Muscle layer of colon (tissue), 2 donors: ENCODE data around the gene TLE6.
"Not testable (repeated sequence)": the region's sequence is repeated elsewhere in the genome, so short reads cannot be mapped to it uniquely, and the experiment has no call there.

Source experiments
- H3K27ac ChIP-seq: one replicate; pipeline ENCODE4 v1.7.0; 2013; ENCODE audit warnings: low read depth, mild to moderate bottlenecking, low read length, moderate library complexity
- H3K27me3 ChIP-seq, 2 donors: one replicate each; pipeline ENCODE4 v1.7.0; 2013; ENCODE audit warnings: low read length in 2 of 2, mild to moderate bottlenecking in 2 of 2; ENCODE audit not compliant: insufficient read depth in 2 of 2, control insufficient read depth in 1 of 2
- H3K36me3 ChIP-seq: one replicate; pipeline ENCODE4 v1.7.0; 2013; ENCODE audit warnings: mild to moderate bottlenecking, low read length; ENCODE audit not compliant: insufficient read depth
- H3K4me1 ChIP-seq: one replicate; pipeline ENCODE4 v1.7.0; 2013; ENCODE audit warnings: mild to moderate bottlenecking, low read length; ENCODE audit not compliant: insufficient read depth
- H3K4me3 ChIP-seq, 2 donors: one replicate each; pipeline ENCODE4 v1.7.0; 2013; ENCODE audit warnings: low read length in 2 of 2, low read depth in 1 of 2, mild to moderate bottlenecking in 1 of 2, moderate library complexity in 1 of 2
- H3K9ac ChIP-seq: one replicate; pipeline ENCODE4 v1.7.0; 2013; ENCODE audit warnings: low read length
- H3K9me3 ChIP-seq: one replicate; pipeline ENCODE4 v1.7.0; 2013; ENCODE audit warnings: mild to moderate bottlenecking, low read length
- donor health status: abdominal sarcoma.
- donor health status: Adenocarcinoma of cecum.

Gene TLE6

DNA sequence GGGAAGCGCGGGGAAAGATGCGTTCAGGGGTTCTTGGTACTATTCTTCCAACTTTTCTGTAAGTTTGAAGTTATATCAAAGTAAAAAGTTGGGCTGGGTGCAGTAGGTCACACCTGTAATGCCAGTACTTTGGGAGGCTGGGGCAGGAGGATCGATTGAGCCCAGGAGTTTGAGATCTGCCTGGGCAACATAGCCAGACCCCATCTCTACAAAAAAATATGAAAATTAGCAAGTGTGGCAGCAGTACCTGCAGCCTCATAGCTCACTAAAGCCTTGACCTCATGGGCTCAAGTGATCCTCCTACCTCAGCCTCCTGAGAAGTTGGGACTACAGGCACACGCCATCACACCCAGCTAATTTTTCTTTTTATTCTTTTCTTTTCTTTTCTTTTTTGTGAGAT lies 20.2 kb upstream of the TLE6 start:
- Histone ChIP-seq H3K9me3 (no peaks in the 10 kb centered on the region), H3K27ac (no peak overlapping the region), H3K9ac (no peak overlapping the region), H3K4me1 (no peaks in the 10 kb centered on the region), H3K4me3 (no peak overlapping the region), H3K27me3 (no peaks in the 10 kb centered on the region), H3K36me3 (no peaks in the 10 kb centered on the region)

DNA sequence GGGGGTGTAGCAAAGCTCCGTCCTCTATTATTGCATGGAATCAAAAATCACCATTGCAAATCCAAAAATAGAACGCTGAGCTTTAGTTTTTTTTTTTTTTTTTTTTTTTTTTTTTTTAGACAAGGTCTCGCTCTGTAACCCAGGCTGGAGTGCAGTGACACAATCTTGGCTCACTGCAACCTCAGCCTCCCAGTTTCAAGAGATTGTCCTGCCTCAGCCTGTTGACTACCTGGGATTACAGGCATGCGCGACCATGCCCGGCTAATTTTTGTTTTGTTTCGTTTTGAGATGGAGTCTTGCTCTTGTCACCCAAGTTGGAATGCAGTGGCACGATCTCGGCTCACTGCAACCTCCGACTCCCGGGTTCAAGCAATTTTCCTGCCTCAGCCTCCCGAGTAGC lies 17.2 kb upstream of the TLE6 start:
- Histone ChIP-seq H3K9ac (no peak overlapping the region), H3K4me1 (no peaks in the 10 kb centered on the region), H3K36me3 (no peaks in the 10 kb centered on the region), H3K27me3 (no peaks in the 10 kb centered on the region), H3K4me3 (no peak overlapping the region), H3K27ac (no peak overlapping the region), H3K9me3 (no peaks in the 10 kb centered on the region)

DNA sequence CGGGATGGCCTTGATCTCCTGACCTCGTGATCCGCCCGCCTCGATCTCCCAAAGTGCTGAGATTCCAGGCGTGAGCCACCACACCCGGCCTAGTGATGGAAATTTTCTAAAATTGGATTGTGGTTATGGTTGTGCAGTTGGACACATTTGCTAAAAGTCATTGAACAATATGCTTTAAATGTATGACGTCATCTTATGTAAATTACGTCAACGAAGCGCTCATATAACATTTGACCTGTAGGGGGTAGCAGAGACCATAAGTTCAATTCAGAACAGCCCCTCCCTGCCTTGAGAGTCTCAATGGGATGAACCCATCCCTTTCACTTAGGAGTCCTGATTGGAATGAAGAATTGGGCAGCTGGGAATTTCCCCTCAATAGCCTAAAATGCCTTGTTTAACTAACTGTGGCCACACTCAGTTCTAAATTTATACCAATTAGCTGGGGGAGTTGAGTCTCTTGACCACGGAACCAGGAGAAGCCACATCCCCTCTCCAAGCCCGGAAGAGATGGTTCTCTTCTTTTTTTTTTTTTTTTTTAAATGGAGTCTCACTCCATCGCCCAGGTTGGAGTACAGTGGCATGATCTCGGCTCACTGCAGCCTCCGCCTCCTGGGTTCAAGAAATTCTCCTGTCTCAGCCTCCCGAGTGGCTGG lies 15.2 kb upstream of the TLE6 start:
- Histone ChIP-seq H3K27ac (no peak overlapping the region), H3K27me3 (no peaks in the 10 kb centered on the region), H3K36me3 (no peaks in the 10 kb centered on the region), H3K4me1 (no peaks in the 10 kb centered on the region), H3K9me3 (no peaks in the 10 kb centered on the region), H3K4me3 (no peak overlapping the region), H3K9ac (no peak overlapping the region)

DNA sequence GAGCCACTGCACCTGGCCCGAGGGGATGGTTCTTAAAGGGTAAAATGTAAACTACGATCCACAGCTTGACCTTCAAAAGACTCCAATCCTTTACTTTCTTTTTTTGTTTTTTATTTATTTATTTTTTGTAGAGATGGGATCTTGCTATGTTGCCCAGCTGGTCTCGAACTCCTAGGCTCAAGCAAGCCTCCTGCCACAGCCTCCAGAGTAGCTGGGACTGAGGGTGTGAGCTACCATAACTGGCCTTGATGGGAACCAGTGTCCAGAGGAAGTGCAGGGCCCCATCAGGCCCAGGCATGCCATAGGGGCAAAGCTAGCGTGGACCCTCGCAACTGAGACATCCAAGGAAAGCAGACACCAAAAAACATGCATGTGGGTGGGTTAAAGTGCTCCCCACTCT lies 14.2 kb upstream of the TLE6 start:
- no peak overlapping the region for H3K4me3 ChIP-seq
- H3K9me3 ChIP-seq: no peaks in the 10 kb centered on the region
- no peaks in the 10 kb centered on the region for H3K4me1 ChIP-seq
- no peak overlapping the region for H3K9ac ChIP-seq
- no peaks in the 10 kb centered on the region for H3K36me3 ChIP-seq
- H3K27me3 ChIP-seq: no peaks in the 10 kb centered on the region
- H3K27ac ChIP-seq: no peak overlapping the region

DNA sequence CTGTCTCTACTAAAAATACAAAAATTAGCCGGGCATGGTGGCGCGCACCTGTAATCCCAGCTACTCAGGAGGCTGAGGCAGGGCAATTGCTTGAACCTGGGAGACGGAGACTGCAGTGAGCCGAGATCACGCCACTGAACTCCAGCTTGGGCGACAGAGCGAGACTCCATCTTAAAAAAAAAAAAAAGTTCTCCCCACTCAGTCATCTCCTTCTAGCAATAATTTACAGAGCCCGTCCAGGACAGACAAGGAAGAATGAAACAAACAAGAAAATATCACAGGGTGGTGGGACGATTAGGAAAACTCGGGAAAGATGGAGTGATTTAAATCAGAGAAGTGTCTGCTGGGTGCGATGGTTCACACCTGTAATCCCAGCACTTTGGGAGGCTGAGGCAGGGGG lies 13.7 kb upstream of the TLE6 start:
- not testable (repeated sequence) for H3K36me3 ChIP-seq, H3K9me3 ChIP-seq, H3K4me1 ChIP-seq, H3K27ac ChIP-seq, H3K9ac ChIP-seq, H3K4me3 ChIP-seq, H3K27me3 ChIP-seq

DNA sequence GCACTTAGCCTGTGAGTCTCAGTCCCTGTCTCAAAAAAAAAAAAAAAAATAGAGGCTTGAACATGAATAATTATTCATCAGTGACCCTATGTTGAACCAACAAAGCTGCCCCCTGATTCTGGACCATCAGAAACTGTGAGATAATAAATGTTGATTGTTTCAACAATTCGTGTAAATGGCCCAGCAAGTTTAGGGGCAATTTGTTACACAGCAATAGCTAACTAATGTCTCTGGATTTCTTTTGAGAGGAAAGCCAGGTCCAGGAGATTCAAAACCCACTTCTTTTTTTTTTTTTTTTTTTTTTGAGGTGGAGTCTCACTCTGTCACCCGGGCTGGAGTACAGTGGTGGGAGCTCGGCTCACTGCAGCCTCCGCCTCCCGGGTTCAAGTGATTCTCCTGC lies 12.5 kb upstream of the TLE6 start:
- Histone ChIP-seq H3K4me3 (no peak overlapping the region), H3K9me3 (no peaks in the 10 kb centered on the region)

DNA sequence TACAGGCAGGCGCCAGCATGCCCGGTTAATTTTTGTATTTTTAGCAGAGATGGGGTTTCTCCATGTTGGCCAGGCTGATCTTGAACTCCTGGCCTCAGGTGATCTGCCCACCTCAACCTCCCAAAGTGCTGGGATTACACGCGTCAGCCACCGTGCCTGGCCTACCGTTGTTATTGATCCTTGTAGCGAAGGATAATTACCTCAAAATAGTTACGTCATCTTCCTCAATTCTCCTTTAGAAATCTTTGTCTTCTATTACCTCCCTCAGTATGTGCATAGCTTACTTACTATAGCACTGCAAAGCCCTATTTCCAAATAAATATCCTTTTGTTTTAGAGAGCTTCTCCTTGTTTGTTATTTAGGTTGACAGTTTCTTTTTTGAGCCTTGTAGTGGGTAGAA lies 9.4 kb upstream of the TLE6 start:
- Histone ChIP-seq H3K9me3 (no peaks in the 10 kb centered on the region), H3K36me3 (no peaks in the 10 kb centered on the region), H3K4me1 (no peaks in the 10 kb centered on the region), H3K9ac (no peak overlapping the region), H3K27ac (no peak overlapping the region), H3K27me3 (no peaks in the 10 kb centered on the region), H3K4me3 (no peak overlapping the region)

More for the DNA sequence above, 12.5 kb upstream of the TLE6 start:
- Histone ChIP-seq H3K27ac (no peak overlapping the region), H3K27me3 (no peaks in the 10 kb centered on the region), H3K4me1 (no peaks in the 10 kb centered on the region), H3K36me3 (no peaks in the 10 kb centered on the region), H3K9ac (no peak overlapping the region)

DNA sequence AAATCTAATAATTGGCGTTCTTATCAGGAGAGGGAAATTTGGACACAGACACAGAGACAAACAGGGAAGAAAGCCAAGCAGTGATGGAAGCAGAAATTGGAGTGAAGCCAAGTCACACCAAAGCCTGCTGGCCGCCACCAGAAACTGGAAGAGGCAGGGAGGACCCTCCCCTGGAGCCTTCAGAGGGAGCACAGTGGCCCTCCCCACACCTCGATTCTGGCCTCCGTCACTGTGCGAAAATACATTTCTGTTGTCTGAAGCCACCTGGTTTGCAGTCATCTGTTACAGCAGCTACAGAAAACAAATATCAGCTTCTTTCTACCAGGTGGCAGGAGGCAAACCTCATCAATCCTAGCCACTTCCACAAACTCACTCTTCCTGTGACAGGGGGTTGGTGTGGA lies 8.3 kb upstream of the TLE6 start:
- Histone ChIP-seq H3K9ac (no peak overlapping the region), H3K4me1 (no peaks in the 10 kb centered on the region), H3K36me3 (no peaks in the 10 kb centered on the region), H3K9me3 (no peaks in the 10 kb centered on the region), H3K27me3 (no peaks in the 10 kb centered on the region), H3K27ac (no peak overlapping the region), H3K4me3 (no peak overlapping the region)

DNA sequence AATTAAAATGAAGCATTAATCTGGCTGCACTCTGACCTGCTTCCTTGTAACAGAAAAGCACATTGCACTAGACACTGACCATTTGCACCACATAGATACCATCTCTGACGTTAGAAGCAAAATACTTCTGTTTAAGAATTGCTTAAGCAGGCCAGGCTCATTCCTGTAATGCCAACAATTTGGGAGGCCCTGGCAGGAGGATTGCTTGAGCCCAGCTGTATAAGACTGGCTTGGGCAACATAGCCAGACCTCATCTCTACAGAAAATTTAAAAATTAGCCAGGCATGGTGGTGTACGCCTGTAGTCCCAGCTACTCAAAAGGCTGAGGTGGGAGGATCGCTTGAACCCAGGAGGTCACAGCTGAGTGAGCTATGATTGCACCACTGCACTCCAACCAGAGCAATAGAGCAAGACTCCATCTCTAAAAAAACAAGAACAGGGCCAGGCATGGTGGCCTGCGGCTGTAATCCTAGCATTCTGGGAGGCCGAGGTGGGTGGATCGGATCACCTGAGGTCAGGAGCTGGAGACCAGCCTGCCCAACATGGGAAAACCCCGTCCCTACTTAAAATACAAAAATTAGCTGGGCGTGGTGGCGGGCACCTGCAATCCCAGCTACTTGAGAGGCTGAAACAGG lies 7.0 kb upstream of the TLE6 start:
- Histone ChIP-seq H3K36me3 (no peaks in the 10 kb centered on the region), H3K27ac (no peak overlapping the region), H3K9me3 (no peaks in the 10 kb centered on the region), H3K27me3 (no peaks in the 10 kb centered on the region), H3K4me3 (no peak overlapping the region), H3K4me1 (no peaks in the 10 kb centered on the region), H3K9ac (no peak overlapping the region)

DNA sequence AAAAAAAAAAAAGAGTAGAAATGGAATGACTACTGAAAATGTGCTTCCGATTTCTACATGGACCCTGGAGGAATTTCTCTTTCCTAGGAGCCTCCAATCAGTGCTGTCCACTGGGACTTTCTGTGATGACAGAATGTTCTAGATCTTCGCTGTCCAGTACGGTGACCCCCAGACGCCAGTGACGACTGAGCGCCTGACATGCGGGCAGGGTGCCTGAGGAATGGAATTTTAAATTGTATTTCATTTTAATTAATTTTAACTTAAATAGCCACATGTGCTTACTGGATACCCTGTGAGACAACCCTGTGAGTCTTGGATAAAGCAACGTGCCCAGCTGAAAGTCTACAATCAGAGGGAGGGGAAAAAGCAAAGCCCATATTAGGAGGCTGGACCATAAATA lies 4.1 kb upstream of the TLE6 start:
- Histone ChIP-seq H3K9me3 (no peaks in the 10 kb centered on the region), H3K4me1 (peaks cover 17% of the 10 kb centered on the region), H3K27ac (no peak overlapping the region)

DNA sequence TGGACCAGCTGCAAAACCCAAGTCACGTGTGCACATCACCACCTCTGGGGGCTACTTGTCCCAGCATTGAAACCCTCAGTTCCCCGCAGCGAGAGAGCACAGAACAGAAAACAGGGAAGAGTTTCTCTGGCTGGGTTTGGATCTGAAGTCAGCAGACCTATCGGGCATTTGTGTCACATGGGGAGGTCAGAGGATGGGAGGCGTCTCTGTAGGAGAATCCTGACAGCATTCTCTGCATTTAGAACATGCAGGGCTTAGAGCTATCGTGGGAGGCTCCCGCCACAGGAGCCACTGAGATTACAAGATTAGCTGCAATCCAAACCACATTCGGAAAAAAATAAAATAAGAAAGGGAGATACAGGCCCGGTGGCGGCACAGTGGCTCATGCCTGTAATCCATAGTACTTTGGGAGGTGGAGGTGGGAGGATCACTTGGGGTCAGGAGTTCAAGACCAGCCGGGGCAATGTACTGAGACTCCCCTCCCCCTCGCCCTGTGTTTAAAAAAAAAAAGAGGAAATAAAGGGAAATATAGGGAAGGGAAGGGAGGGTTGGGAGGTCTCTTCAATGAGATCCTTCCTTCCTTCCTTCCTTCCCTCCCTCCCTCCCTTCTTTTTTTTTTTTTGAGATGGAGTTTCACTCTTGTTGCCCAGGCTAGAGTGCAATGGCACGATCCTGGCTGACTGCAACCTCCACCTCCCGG lies 2.9 kb upstream of the TLE6 start:
- no peak overlapping the region for H3K9ac ChIP-seq
- H3K4me1 ChIP-seq: peaks cover 17% of the 10 kb centered on the region
- no peak overlapping the region for H3K4me3 ChIP-seq
- no peak overlapping the region for H3K27ac ChIP-seq
- H3K9me3 ChIP-seq: no peaks in the 10 kb centered on the region
- no peaks in the 10 kb centered on the region for H3K36me3 ChIP-seq
- H3K27me3 ChIP-seq: no peaks in the 10 kb centered on the region

More for the DNA sequence above, 4.1 kb upstream of the TLE6 start:
- H3K27me3 ChIP-seq: no peaks in the 10 kb centered on the region
- H3K4me3 ChIP-seq: no peak overlapping the region
- no peaks in the 10 kb centered on the region for H3K36me3 ChIP-seq
- no peak overlapping the region for H3K9ac ChIP-seq

DNA sequence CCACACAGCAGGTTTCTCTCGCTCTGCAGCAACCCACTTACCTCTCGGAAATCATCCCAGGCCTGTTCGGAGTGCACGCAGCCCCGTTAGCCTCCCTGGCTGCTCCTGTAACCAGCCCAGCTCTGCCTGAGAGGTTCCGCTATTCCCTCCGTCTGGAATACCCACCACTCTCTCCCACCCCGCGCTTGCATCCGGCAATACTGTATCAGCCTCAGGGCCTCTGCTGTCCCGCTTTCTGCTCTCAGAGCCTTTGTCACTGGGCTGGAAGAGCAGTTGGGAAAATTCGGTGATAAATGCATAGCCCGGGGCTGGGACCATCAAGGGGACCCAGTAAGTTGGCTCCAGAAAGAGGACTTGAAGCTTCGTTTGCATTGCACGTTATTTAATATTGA lies 759 bp upstream of the TLE6 start:
- Histone ChIP-seq H3K27me3 (no peaks in the 10 kb centered on the region), H3K4me3 (peak overlapping the region; percentile 23 to 90), H3K9ac (peak overlapping the region; percentile 61), H3K4me1 (peaks cover 17% of the 10 kb centered on the region), H3K27ac (no peak overlapping the region), H3K36me3 (no peaks in the 10 kb centered on the region), H3K9me3 (no peaks in the 10 kb centered on the region)
